NCI-H1092 treated with DMSO at 0.1 percent for 48 hours (cell line): Measurements from ENCODE around the gene SH2D3A.

Source experiments
- DNase-seq: peaks from one replicate; lab custom pipeline; 2025; lab: John Stamatoyannopoulos, UW

SH2D3A gene

GRCh38 chr19:6708346-6708745, 58.9 kb downstream of the SH2D3A start:
- DNase-seq = no peak

- DNase-seq = no peak
Measured at GRCh38 chr19:6707658-6708018, 59.6 kb downstream of the SH2D3A start.

GRCh38 chr19:6707011-6707657, 60.1 kb downstream of the SH2D3A start:
- DNase-seq = no peak

- DNase-seq = no peak
Measured at GRCh38 chr19:6706633-6706958, 60.6 kb downstream of the SH2D3A start.

DNA sequence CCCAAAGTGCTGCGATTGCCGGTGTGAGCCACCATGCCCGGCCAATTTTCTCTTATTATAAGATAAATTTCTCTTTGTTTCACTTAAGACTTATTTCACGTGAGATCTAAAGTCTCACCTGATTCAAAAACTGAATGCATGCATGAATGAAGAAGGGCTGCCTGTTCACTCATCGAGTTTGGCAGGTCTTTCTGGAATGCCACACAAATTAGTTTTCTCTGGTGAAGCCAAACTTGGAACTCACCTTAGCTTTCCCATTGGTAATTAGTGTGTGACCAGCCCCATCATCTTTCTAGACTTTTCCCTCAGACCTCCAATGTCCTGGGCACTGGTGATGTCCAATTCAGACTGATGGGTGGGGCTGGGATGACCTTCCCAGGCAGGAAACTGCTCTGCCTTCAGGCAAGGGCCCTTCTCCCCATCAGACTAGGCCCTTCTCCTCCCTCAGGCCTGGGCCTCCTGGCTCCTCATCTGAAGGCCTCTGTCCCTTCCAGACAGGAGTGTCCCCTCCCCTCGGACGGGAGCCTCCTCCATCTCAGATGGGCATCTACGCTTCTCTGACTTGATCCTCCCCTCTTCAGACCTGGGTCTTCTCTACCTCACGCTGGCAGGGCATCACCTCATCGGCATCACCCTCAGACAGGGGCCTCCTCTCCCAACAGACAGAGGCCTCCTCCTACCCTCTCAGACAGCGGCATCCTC, 61.2 kb downstream of the SH2D3A start:
- DNase-seq = no peak
